Epithelial cell of esophagus (primary cell): Measurements from ENCODE around the gene MAP2K5.

Experiments
- DNase-seq: peaks from one replicate; pipeline ENCODE4 v3.0.0; 2010; ENCODE audit warnings: low read depth
- H3K4me3 ChIP-seq: 2 replicates; pipeline ENCODE4 v1.5.1; 2011; ENCODE audit warnings: mild to moderate bottlenecking, low read length, control low read depth
- TF ChIP-seq, protein P1 (sequence below): IDR thresholded peaks from 2 replicates; pipeline ENCODE4 v1.5.1; 2011; ENCODE audit warnings: low read depth, mild to moderate bottlenecking, low read length, control low read depth, inconsistent platforms; ENCODE audit not compliant: insufficient read depth; ENCODE audit errors: missing control alignments

The MAP2K5 gene

DNA sequence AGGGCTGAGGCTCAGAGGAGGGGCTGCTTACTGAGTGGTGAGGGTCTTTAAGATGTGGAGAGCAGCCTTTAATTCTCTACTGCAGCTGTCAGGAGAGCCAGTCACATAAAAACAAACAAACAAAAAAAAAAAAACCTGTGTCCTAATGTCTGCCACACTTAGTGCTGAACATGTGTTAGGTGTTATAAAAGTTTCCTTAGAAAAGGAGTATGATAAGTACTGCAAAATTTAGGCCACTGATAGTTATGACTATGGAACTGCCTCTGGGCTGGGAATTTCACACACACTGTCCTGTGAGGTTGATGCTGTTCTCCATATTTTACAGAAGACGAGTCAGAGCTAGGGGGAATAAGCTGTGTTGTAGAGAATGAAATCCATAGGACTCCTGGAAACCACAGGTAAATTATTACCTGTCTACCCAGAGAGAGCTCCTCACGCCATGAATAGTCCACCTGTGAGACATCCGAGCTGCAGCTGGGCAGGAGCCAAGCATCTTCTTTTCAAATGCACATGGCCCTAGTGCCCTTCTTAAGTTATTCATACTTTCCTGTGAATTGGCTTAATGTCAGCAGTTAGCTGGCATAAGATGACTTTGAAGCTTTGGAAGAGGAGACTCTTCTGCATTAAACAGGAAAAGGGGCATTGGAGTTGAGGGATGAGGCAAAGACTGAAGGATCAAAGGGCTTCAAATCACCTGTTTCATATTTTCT, 248.3 kb downstream of the MAP2K5 start:
- DNase-seq: no peak
- TF ChIP-seq, protein P1, sequence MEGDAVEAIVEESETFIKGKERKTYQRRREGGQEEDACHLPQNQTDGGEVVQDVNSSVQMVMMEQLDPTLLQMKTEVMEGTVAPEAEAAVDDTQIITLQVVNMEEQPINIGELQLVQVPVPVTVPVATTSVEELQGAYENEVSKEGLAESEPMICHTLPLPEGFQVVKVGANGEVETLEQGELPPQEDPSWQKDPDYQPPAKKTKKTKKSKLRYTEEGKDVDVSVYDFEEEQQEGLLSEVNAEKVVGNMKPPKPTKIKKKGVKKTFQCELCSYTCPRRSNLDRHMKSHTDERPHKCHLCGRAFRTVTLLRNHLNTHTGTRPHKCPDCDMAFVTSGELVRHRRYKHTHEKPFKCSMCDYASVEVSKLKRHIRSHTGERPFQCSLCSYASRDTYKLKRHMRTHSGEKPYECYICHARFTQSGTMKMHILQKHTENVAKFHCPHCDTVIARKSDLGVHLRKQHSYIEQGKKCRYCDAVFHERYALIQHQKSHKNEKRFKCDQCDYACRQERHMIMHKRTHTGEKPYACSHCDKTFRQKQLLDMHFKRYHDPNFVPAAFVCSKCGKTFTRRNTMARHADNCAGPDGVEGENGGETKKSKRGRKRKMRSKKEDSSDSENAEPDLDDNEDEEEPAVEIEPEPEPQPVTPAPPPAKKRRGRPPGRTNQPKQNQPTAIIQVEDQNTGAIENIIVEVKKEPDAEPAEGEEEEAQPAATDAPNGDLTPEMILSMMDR: no peak
- H3K4me3 ChIP-seq: no peak overlapping the region

- H3K4me3 ChIP-seq: no peak overlapping the region
- TF ChIP-seq, protein P1: no peak
- no peak for DNase-seq
These were observed 249.9 kb downstream of the MAP2K5 start for GRCh38 chr15:67792250-67792942.

- H3K4me3 ChIP-seq: no peak overlapping the region
- no peak for DNase-seq
- TF ChIP-seq, protein P1: no peak
These were observed 252.5 kb downstream of the MAP2K5 start for GRCh38 chr15:67794832-67795574.

- no peak for DNase-seq
- TF ChIP-seq, protein P1: no peak
- no peak overlapping the region for H3K4me3 ChIP-seq
These were observed 254.0 kb downstream of the MAP2K5 start for GRCh38 chr15:67796196-67797127.

DNA sequence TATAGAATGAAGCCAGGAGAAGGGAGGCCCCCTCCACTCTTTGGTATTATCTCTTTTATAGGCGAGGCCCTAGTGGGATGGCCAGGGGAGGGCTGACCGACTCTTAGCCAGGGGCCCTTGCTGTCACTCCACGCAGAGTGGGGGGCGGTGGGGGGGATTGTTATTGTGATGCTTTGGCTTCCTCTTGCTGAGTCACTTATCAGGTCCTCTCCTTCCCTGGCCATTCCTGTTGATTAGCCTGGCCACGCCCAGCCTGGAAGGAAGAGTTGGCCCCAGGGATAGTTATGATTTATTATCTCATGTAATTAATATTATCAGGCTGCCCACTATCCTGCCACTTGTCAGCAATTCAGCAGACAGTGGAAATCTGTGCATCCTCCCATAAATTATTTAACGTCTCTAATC, 257.3 kb downstream of the MAP2K5 start:
- TF ChIP-seq, protein P1: no peak
- DNase-seq: no peak
- H3K4me3 ChIP-seq: no peak overlapping the region

DNA sequence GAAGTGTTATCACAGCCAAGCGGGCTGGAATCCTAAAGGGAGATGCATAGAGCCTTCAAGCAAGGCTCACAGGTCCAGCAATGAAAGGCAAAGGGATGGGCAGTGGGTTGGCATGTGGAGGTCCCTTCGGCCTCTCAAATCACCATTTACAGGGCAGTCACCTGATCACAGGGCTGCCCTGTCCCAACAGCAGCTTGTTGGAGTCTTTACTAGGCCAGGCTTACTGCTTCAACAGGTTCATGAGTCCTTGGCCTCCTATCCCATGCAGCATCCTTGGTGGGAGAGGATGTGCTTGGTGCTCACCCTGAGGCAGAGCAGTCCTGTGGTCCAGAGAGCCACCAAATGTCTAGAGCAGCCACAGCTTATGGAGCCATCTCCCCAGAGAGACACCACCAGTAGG, 258.6 kb downstream of the MAP2K5 start:
- TF ChIP-seq, protein P1: no peak
- H3K4me3 ChIP-seq: no peak overlapping the region
- no peak for DNase-seq
